ENCODE results near the gene OPN4. TPM values are rescaled to one million over a fixed set of nuclear protein-coding genes. Genes with fewer than 3 reads are reported as not detected.
"Not testable (repeated sequence)": the region's sequence is repeated elsewhere in the genome, so short reads cannot be mapped to it uniquely, and the experiment has no call there.

OPN4 gene
- total RNA-seq, 4 donors from 2014 or later = 1.5 TPM; not detected in 3

DNA sequence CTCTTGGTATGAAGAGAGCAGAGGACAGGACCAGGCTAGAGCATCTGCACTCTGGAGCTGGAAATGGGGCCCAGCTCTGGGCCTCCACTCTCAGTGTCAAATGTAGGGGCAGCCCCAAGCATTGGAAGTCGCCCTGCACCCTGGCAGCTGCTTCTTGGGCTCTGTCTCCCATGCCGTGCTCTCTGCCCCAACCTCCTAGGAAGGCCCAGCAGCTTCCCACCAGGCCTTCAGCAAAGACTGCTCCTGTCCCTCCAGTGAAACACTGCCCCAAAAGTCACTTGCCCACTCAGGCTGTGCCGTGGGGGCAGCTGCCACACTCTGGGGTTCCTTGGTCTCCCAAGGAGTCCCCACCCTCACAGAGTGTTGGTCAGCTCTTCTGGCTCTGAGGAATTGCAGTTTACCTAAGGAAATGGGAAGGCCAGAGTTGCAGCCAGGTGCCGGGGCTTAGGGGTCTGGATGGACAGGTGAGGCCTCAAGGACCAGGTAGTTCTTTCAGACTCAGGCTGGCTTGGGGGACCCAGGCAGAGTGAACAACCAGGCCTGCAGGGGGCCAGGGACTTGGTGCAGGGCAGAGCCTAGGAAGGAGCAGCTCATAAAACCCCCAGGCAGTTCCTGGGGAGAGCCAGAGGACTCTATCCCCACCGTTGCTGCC, 9.4 kb upstream of the OPN4 start:
- Histone ChIP-seq H3K27me3 (no peaks in the 10 kb centered on the region), H3K9me3 (no peaks in the 10 kb centered on the region), H3K4me1 (peaks cover 7 to 23% (median 10%) of the 10 kb centered on the region in 4 donors), H3K27ac (no peak overlapping the region), H3K36me3 (no peaks in the 10 kb centered on the region), H3K4me3 (no peak overlapping the region)
- WGBS, 2 donors (ENCODE audit: low coverage in 1 of 2) = 95% methylated on average over 5 of the region's 5 CpGs; no CpG with 5 or more reads in 1 of the 2 donors
- in situ Hi-C loops (cut with MboI; ENCODE audit: low pct_ligation_motif_present in 1 of 4, low pct_unique_long_range_greater_than_20kb in 1 of 4, low sequenced_read_pairs in 3 of 4) = no loop called here
- intact Hi-C loops (cut with DNase I; ENCODE audit: low total_unique reads) = no loop called here
- TF ChIP-seq EP300 (IDR thresholded peaks at IDR 0.05; ENCODE audit: low read depth) (no peak), POLR2A (IDR thresholded peaks at IDR 0.05) (no peak)
- no peak for DNase-seq

DNA sequence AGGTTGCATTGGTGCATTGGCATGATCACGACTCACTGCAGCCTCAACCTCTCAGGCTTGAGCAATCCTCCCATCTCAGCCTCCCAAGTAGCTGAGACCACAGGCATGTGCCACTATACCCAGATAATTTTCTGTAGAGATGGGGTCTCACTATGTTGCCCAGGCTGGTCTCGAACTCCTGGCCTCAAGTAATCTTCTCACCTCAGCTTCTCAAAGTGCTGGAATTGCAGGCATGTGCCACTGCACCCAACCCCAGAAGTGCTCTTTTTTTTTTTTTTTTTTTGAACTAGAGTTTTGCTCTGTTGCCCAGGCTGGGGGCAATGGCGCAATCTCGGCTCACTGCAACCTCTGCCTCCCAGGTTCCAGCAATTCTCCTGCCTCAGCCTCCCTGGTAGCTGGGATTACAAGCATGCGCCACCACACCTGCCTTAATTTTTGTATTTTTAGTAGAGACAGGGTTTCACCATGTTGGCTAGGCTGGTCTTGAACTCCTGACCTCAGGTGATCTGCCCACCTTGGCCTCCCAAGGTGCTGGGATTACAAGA, 8.7 kb upstream of the OPN4 start:
- H3K36me3 ChIP-seq; intact Hi-C loops (cut with DNase I; ENCODE audit: low total_unique reads); DNase-seq; in situ Hi-C loops (cut with MboI; ENCODE audit: low pct_ligation_motif_present in 1 of 4, low pct_unique_long_range_greater_than_20kb in 1 of 4, low sequenced_read_pairs in 3 of 4); H3K27ac ChIP-seq; H3K9me3 ChIP-seq; H3K27me3 ChIP-seq; H3K4me3 ChIP-seq: not testable (repeated sequence)
- peaks cover 7 to 25% (median 11%) of the 10 kb centered on the region in 4 donors for H3K4me1 ChIP-seq
- 96 to 100% methylated on average over 3 to 5 of the region's 5 CpGs for WGBS, 2 donors (ENCODE audit: low coverage in 1 of 2)

DNA sequence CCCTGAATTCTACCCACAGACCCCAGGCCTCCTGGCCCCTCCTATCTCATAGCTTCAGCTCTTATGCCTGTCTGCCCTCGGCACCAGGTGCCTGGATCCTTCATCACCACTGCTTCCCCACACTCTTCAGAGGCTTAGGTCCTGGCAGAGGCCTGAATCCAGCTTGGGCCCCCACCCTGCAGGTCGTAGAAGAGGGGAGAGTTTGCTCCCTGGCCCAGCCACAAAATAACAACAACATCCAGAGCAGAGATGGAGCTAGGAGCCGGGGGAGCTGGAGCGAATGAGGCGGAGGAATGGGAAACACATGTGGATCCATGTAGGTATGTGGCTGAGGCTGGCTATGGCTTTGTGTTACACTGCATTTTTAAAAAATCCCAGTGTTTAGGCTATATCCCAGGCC, 7.8 kb upstream of the OPN4 start:
- H3K4me3 ChIP-seq = no peak overlapping the region
- 85% methylated on average over 5 of the region's 5 CpGs; no CpG with 5 or more reads in 1 of the 2 donors for WGBS, 2 donors (ENCODE audit: low coverage in 1 of 2)
- intact Hi-C loops (cut with DNase I; ENCODE audit: low total_unique reads) (no loop called here), in situ Hi-C loops (cut with MboI; ENCODE audit: low pct_ligation_motif_present in 1 of 4, low pct_unique_long_range_greater_than_20kb in 1 of 4, low sequenced_read_pairs in 3 of 4) (no loop called here)
- H3K27ac ChIP-seq = no peak overlapping the region
- no peaks in the 10 kb centered on the region for H3K9me3 ChIP-seq
- peaks cover 7 to 25% (median 11%) of the 10 kb centered on the region in 4 donors for H3K4me1 ChIP-seq
- H3K36me3 ChIP-seq = no peaks in the 10 kb centered on the region
- TF ChIP-seq, protein P1, sequence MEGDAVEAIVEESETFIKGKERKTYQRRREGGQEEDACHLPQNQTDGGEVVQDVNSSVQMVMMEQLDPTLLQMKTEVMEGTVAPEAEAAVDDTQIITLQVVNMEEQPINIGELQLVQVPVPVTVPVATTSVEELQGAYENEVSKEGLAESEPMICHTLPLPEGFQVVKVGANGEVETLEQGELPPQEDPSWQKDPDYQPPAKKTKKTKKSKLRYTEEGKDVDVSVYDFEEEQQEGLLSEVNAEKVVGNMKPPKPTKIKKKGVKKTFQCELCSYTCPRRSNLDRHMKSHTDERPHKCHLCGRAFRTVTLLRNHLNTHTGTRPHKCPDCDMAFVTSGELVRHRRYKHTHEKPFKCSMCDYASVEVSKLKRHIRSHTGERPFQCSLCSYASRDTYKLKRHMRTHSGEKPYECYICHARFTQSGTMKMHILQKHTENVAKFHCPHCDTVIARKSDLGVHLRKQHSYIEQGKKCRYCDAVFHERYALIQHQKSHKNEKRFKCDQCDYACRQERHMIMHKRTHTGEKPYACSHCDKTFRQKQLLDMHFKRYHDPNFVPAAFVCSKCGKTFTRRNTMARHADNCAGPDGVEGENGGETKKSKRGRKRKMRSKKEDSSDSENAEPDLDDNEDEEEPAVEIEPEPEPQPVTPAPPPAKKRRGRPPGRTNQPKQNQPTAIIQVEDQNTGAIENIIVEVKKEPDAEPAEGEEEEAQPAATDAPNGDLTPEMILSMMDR (IDR thresholded peaks at IDR 0.05) = no peak
- TF ChIP-seq POLR2AphosphoS5 (IDR thresholded peaks at IDR 0.05) (no peak), POLR2A (IDR thresholded peaks at IDR 0.05) (no peak), EP300 (IDR thresholded peaks at IDR 0.05; ENCODE audit: low read depth) (no peak)
- no peak for DNase-seq
- H3K27me3 ChIP-seq = no peaks in the 10 kb centered on the region

GRCh38 chr10:86646933-86647332, 7.4 kb upstream of the OPN4 start:
- H3K4me1 ChIP-seq = peaks cover 7 to 25% (median 11%) of the 10 kb centered on the region in 4 donors
- H3K36me3 ChIP-seq = no peaks in the 10 kb centered on the region
- in situ Hi-C loops (cut with MboI; ENCODE audit: low pct_ligation_motif_present in 1 of 4, low pct_unique_long_range_greater_than_20kb in 1 of 4, low sequenced_read_pairs in 3 of 4) (no loop called here), intact Hi-C loops (cut with DNase I; ENCODE audit: low total_unique reads) (no loop called here)
- no peaks in the 10 kb centered on the region for H3K9me3 ChIP-seq
- DNase-seq = no peak
- no peak overlapping the region for H3K27ac ChIP-seq
- H3K27me3 ChIP-seq = no peaks in the 10 kb centered on the region
- no peak overlapping the region for H3K4me3 ChIP-seq
- TF ChIP-seq, protein P1 (IDR thresholded peaks at IDR 0.05) = no peak
- TF ChIP-seq POLR2A (IDR thresholded peaks at IDR 0.05) (no peak), POLR2AphosphoS5 (IDR thresholded peaks at IDR 0.05) (no peak), EP300 (IDR thresholded peaks at IDR 0.05; ENCODE audit: low read depth) (no peak)
- 40 to 79% methylated on average over 2 to 6 of the region's 6 CpGs for whole genome bisulfite sequencing, 2 donors (ENCODE audit: low coverage in 1 of 2)

GRCh38 chr10:86647773-86648703, 6.3 kb upstream of the OPN4 start:
- TF ChIP-seq POLR2AphosphoS5 (IDR thresholded peaks at IDR 0.05) (no peak), POLR2A (IDR thresholded peaks at IDR 0.05) (no peak), EP300 (IDR thresholded peaks at IDR 0.05; ENCODE audit: low read depth) (no peak)
- TF ChIP-seq, protein P1 (IDR thresholded peaks at IDR 0.05) = no peak
- no peaks in the 10 kb centered on the region for H3K36me3 ChIP-seq
- no peaks in the 10 kb centered on the region for H3K27me3 ChIP-seq
- H3K4me3 ChIP-seq = no peak overlapping the region
- WGBS, 2 donors (ENCODE audit: low coverage in 1 of 2) = 70 to 75% methylated on average over 5 to 13 of the region's 13 CpGs
- no peak for DNase-seq
- in situ Hi-C loops (cut with MboI; ENCODE audit: low pct_ligation_motif_present in 1 of 4, low pct_unique_long_range_greater_than_20kb in 1 of 4, low sequenced_read_pairs in 3 of 4) = no loop called here
- peaks cover 7 to 25% (median 11%) of the 10 kb centered on the region in 4 donors for H3K4me1 ChIP-seq
- H3K27ac ChIP-seq = no peak overlapping the region
- H3K9me3 ChIP-seq = no peaks in the 10 kb centered on the region
- intact Hi-C loops (cut with DNase I; ENCODE audit: low total_unique reads) = no loop called here

All from transverse colon (tissue), 4 donors.